BE2C (cell line): ENCODE measurements around the gene MFSD2B.

Source experiments
- DNase-seq: peaks from one replicate; pipeline ENCODE4 v3.0.0-alpha.2; 2020
- H3K27me3 ChIP-seq: fragments of 250-450 bp; sonication (Bioruptor Pico); 2 replicates; pipeline ENCODE4 v1.5.1; 2020; ENCODE audit warnings: mild to moderate bottlenecking
- H3K36me3 ChIP-seq: fragments of 250-450 bp; sonication (Bioruptor Pico); 2 replicates; pipeline ENCODE4 v1.5.1; 2020; ENCODE audit warnings: mild to moderate bottlenecking
- H3K4me1 ChIP-seq: fragments of 250-450 bp; sonication (Bioruptor Pico); 2 replicates; pipeline ENCODE4 v1.5.1; 2020
- H3K4me3 ChIP-seq: 2 replicates; pipeline ENCODE4 v1.5.1; 2011; ENCODE audit warnings: low read depth, low read length
- H3K9me3 ChIP-seq: fragments of 250-450 bp; sonication (Bioruptor Pico); 2 replicates; pipeline ENCODE4 v1.5.1; 2020
- TF ChIP-seq, protein P1 (sequence below): IDR thresholded peaks from 2 replicates; pipeline ENCODE4 v1.5.1; 2012; ENCODE audit warnings: mild to moderate bottlenecking, low read depth, low read length

MFSD2B gene

DNA sequence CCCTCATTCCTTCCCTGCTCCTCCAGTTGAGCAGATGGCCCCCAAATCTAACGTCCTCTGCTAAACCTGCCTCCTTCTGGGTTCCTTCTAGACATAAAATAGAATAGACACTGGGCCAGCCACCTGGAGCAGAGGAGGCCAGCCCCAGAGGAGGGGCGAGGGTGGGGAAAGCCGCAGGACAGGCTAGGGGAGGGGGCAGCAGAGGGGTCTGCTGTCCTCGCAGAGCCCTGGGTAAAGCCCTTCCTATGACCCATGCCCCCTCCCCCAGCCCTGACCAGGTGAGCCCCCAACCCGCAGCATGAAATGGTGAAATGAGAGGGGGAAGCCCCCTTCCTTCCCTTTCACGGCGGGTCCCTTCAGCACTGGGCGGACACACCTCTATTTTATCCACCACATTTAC, 7.8 kb downstream of the MFSD2B start:
- no peak for DNase-seq
- Histone ChIP-seq H3K27me3 (no peaks in the 10 kb centered on the region), H3K4me1 (no peaks in the 10 kb centered on the region), H3K4me3 (no peak overlapping the region), H3K36me3 (peaks cover 8% of the 10 kb centered on the region), H3K9me3 (no peaks in the 10 kb centered on the region)
- TF ChIP-seq, protein P1, sequence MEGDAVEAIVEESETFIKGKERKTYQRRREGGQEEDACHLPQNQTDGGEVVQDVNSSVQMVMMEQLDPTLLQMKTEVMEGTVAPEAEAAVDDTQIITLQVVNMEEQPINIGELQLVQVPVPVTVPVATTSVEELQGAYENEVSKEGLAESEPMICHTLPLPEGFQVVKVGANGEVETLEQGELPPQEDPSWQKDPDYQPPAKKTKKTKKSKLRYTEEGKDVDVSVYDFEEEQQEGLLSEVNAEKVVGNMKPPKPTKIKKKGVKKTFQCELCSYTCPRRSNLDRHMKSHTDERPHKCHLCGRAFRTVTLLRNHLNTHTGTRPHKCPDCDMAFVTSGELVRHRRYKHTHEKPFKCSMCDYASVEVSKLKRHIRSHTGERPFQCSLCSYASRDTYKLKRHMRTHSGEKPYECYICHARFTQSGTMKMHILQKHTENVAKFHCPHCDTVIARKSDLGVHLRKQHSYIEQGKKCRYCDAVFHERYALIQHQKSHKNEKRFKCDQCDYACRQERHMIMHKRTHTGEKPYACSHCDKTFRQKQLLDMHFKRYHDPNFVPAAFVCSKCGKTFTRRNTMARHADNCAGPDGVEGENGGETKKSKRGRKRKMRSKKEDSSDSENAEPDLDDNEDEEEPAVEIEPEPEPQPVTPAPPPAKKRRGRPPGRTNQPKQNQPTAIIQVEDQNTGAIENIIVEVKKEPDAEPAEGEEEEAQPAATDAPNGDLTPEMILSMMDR, result no peak

DNA sequence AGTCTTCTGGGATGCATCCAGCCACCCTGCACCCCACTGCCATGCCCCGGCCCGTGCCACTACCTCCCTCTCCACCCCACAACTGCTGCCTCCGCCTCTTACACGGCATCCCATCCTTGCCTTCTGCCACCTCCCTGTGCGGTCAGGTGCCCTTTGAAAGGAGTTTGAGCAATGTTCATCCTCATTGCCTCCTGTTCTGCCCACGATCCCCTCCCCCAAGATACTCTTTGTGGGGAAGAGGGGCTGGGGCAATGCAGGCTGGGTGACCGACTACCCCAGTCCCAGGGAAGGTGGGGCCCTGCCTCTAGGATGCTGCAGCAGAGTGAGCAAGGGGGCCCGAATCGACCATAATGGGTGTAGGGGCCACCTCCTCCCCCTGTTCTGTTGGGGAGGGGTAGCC, 8.4 kb downstream of the MFSD2B start:
- TF ChIP-seq, protein P1, result no peak
- no peak for DNase-seq
- Histone ChIP-seq H3K4me1 (no peaks in the 10 kb centered on the region), H3K27me3 (no peaks in the 10 kb centered on the region), H3K9me3 (no peaks in the 10 kb centered on the region), H3K4me3 (no peak overlapping the region), H3K36me3 (peaks cover 11% of the 10 kb centered on the region)

DNA sequence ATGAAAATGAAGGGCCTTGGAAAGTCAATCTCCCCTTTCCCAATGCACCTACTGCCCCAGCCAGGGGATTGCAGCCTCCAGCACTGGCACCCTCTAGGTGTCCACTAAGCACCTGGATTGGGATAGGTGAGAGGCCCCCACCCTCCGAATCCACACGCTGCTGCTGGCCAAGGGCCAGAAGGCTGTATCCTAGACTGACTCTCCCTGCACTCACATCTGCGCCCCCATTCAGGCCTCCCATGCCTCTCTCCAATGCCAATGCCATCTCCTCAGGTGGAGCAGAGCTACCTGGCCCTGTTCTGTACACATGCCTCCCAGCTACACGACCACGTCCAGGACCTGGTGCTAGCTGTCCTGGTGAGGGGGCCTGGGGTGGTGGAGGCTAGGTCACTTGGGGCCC, 9.8 kb downstream of the MFSD2B start:
- no peaks in the 10 kb centered on the region for H3K9me3 ChIP-seq
- H3K4me3 ChIP-seq, result no peak overlapping the region
- no peaks in the 10 kb centered on the region for H3K27me3 ChIP-seq
- no peak for DNase-seq
- peaks cover 16% of the 10 kb centered on the region for H3K36me3 ChIP-seq
- TF ChIP-seq, protein P1, result no peak
- no peaks in the 10 kb centered on the region for H3K4me1 ChIP-seq

DNA sequence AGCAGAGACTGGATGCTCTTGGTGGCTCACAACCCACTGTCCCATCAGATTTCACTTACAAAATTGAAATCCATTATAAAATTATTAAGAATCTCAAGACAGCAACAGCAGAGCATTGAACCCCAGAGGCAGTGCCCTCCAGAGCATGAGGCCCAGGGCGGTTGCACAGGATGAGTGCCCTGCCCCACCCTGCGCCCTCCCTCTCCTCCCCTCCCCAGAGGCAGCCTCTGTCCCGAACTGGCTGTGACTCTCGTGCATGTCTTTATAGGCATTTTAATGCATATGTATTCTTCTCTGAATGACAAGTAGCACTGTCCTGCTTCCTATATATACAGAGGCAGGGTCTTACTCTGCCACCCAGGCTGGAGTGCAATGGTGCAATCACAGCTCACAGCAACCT, 10.4 kb downstream of the MFSD2B start:
- no peaks in the 10 kb centered on the region for H3K27me3 ChIP-seq
- no peak overlapping the region for H3K4me3 ChIP-seq
- peaks cover 21% of the 10 kb centered on the region for H3K36me3 ChIP-seq
- no peak for DNase-seq
- H3K9me3 ChIP-seq, result no peaks in the 10 kb centered on the region
- H3K4me1 ChIP-seq, result no peaks in the 10 kb centered on the region
- TF ChIP-seq, protein P1, result no peak

DNA sequence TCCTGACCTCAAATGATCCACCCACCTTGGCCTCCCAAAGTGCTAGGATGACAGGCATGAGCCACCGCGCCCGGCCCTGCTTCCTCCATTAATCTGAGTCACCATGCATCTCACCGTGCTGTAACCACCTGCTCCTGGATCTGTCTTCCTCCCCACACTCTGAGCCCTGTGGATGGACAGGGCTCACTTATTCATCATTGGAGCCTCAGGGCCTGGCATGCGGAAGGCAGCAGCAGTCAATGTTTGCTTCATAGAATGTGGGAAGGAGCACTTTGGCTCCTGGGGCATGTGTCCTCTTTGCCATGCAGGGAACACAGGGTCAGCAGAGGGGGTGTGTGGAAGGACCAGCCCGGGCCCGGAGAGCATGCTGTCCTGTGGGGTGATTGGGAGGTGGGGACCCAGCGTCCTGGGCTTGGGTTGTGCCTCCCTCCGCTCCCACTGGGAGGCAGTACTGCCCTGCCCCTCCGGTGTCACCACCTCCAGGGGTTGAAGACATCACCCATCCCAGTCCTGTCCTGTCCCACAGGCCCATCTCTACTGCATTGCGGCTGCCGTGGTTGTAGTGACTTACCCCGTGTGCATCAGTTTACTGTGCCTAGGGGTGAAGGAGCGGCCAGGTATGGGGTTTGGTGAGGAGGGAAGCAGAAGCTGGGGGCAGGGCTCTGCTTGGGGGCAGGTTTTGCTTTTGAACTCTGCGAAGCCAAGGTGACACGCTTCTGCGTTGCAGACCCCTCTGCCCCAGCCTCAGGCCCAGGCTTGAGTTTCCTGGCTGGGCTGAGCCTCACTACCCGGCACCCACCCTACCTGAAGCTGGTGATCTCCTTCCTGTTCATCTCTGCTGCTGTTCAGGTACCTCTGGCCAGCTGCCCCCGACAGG, 11.5 kb downstream of the MFSD2B start:
- Histone ChIP-seq H3K9me3 (no peaks in the 10 kb centered on the region), H3K27me3 (no peaks in the 10 kb centered on the region), H3K36me3 (peaks cover 25% of the 10 kb centered on the region), H3K4me3 (no peak overlapping the region), H3K4me1 (no peaks in the 10 kb centered on the region)
- TF ChIP-seq, protein P1, result peak; percentile 63
- DNase-seq, result peak; percentile 60

DNA sequence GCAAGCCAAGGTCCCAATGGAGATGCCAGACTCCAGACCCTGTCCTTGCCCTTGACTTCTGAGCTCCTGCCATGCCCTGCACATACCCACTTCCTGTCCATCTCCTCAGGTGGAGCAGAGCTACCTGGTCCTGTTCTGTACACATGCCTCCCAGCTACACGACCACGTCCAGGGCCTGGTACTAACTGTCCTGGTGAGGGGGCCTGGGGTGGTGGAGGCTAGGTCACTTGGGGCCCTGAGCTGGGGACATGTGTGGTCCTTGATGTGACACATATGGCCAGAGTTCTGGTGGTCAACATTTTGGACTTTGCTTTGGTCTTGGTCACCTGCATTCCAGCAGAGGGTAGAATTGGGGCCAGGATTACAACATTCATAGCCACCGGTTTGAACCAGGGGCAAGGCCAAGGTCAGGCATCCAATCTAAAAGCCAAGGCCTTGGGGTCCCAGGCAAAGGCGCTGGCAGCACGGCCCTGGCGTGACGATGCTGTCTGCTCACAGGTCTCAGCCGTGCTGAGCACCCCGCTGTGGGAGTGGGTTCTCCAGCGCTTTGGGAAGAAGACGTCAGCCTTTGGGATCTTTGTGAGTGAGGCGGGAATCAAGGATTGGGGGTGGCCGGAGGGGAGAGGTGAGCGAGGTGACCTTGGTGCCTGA, 12.6 kb downstream of the MFSD2B start:
- no peaks in the 10 kb centered on the region for H3K27me3 ChIP-seq

More for the DNA sequence above, 12.6 kb downstream of the MFSD2B start:
- no peak overlapping the region for H3K4me3 ChIP-seq
- TF ChIP-seq, protein P1, result no peak
- DNase-seq, result no peak
- H3K36me3 ChIP-seq, result peaks cover 25% of the 10 kb centered on the region
- no peaks in the 10 kb centered on the region for H3K4me1 ChIP-seq
- no peaks in the 10 kb centered on the region for H3K9me3 ChIP-seq
